Activated T-cell treated with anti-CD3 and anti-CD28 coated beads for 48 hours (primary cell): ENCODE data around the gene CHST11.

Experiments
- DNase-seq: peaks from one replicate; pipeline ENCODE4 v3.0.0-alpha.2; 2020; ENCODE audit warnings: low read depth

The CHST11 gene

GRCh38 chr12:104456417-104456949 lies at the start of gene CHST11:
CHST11 (plus strand) TSS chr12:104456948.
- DNase-seq: peak; percentile 80

- no peak for DNase-seq
These were observed 49.3 kb upstream of the CHST11 start for GRCh38 chr12:104407438-104407837.

- no peak for DNase-seq
These were observed 48.8 kb upstream of the CHST11 start for GRCh38 chr12:104407922-104408321.

- DNase-seq: no peak
These were observed 46.4 kb upstream of the CHST11 start for GRCh38 chr12:104410326-104410725.

- DNase-seq: no peak
These were observed 46.0 kb upstream of the CHST11 start for GRCh38 chr12:104410786-104411185.

GRCh38 chr12:104411826-104412641 lies 44.7 kb upstream of the CHST11 start:
- DNase-seq: no peak

DNA sequence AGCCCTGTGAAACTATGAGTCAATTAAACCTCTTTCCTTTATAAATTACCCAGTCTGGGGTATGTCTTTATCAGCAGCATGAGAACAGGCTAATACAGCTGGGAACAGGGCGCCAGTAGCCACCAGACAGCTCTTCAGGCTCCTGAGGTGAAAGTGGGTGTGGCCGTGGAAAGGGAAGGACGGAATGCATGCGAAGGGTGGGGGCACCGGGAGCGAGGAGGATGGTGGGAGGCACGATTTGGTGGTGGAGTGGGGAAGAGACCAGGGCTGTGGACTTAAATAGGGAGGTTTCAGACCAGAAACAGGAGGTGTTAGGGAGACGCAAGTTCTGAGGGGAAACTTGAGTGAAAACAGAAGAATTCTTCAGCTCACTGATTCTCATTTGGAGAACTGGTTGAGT lies 44.1 kb upstream of the CHST11 start:
- DNase-seq: no peak

- DNase-seq: no peak
These were observed 43.4 kb upstream of the CHST11 start for GRCh38 chr12:104413330-104413729.

GRCh38 chr12:104414581-104415341 lies 42.0 kb upstream of the CHST11 start:
- no peak for DNase-seq

DNA sequence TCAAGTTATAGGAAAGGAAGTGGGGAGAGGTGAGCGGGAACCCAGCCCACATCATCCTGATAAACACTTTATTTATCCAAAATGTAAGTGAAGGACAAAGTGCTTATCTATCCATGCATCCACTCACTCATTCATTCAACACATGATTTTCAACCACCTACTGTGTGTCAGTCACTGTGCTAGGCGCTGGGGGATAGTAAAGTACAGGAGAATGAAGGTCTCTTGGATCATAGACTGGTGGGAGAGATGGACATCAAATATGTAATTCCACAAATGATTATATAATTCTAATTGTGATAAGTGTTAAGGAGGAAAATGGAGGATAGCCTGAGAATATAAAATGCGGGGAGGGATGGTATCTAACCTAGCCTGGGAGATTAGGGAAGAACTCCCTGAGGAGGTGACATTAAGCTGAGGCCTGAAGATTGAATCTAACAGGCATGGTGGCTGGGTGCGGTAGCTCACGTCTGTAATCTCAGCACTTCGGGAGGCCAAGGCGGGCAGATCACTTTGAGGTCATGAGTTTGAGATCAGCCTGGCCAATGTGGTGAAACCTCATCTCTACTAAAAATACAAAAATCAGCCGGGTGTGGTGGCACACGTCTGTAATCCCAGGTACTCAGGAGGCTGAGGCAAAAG lies 41.3 kb upstream of the CHST11 start:
- DNase-seq: no peak

GRCh38 chr12:104416136-104416535 lies 40.6 kb upstream of the CHST11 start:
- no peak for DNase-seq

DNA sequence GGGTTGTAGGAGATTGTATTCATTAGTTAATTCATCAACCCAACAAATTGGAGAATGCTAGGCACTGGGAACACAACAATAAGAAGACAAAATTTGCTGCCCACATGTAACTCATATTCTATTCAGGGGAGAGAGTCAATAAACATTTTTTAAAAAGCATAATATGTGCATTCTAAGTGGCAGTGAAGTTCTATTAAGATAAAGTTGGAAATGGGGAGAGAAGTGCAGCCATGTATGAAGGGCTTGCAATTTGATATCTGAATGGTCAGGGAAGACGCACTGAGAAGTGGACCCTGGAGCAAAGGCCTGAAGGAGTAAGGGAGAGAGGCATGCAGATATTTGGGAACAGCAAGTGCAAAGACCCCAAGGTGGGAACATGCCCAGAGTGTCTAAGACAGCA lies 40.2 kb upstream of the CHST11 start:
- no peak for DNase-seq

GRCh38 chr12:104419717-104420116 lies 37.0 kb upstream of the CHST11 start:
- no peak for DNase-seq

GRCh38 chr12:104420868-104421267 lies 35.9 kb upstream of the CHST11 start:
- DNase-seq: no peak

DNA sequence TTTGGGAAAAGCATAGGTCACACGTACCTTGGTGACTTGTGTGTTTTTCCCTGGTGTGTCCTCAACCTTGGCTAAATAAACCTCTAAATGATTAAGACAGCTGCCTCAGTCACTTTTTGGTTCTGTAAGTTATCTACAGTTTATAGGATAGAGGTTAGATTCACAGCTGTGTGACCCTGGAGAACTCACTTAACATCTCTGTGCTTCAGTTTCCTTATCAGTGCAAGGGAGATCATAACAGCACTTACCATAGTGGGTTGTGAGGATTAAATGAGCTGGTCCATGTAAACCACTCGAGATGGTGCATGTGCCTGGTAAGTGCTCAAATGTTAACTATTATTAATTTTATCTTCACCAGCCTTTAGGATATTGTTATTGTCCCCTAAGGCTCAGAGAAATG lies 35.4 kb upstream of the CHST11 start:
- DNase-seq: no peak

- DNase-seq: no peak
These were observed 34.3 kb upstream of the CHST11 start for GRCh38 chr12:104422441-104422840.

DNA sequence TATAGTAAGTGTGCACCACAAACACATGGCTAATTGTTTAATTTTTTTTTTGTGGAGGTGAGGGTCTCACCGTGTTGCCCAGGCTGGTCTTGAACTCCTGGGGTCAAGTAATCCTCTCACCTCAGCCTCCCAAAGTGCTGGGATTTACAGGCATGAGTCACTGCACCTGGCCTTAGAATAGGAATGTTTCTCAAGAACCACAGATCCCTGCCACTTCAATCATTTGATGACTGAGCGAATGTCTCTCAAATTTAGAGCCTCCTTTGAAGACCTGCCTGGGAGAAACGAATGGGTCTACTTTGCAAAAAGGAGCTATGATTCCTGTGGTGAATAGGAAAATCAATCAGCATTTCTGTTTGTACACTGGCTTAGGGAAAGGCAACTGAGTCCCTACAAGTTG lies 33.5 kb upstream of the CHST11 start:
- DNase-seq: no peak

- no peak for DNase-seq
These were observed 32.9 kb upstream of the CHST11 start for GRCh38 chr12:104423809-104424208.

DNA sequence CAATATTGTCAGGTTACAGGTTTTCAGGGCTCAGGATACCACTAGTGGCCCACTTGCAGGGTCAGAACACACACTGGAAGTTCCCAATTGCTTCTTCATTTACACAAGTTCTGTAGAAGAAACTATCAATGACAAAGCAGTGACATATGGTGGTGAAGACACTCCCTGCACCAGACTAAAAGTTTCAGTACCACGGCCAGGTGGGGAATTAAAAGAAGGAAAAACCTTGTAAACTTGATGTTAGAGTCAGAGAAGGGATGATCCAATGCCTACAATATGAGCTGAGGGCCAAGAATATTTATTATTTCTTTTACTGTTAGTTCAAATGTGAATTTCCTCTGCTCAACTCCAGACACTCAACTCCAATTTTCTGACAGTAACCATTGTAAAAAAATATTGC lies 31.8 kb upstream of the CHST11 start:
- DNase-seq: no peak

- no peak for DNase-seq
These were observed 31.1 kb upstream of the CHST11 start for GRCh38 chr12:104425614-104426013.

DNA sequence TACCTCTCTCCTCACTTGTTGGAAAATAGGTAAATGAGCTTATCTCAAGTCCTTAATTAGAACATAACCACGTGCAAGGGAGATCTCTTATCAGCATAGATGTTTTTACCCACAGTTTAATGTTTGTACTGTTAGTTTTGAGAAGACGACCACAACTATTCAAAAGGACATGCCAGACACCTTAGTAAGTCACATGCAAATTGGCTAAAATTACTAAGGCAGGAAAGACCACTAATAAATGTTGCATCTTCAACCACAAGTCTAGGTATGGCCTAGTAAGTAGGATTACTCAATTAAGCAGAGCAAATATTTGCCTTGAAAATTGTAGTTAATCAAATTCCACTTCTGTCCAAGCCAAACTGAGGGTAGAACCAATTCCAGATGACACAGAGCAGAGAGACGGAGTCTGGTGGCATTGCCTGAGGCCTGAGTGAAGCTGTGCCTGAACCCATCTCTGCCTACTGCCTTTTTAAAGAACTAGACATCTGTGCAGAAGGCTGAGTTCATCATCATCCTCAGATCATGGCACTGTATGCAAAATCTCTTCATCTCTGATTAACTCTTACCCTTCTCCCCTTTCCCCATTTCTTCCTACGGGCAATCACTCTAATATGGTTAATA lies 29.7 kb upstream of the CHST11 start:
- DNase-seq: no peak

GRCh38 chr12:104427547-104427938 lies 29.2 kb upstream of the CHST11 start:
- DNase-seq: no peak
